Right atrium auricular region (tissue), 2 donors: ENCODE results near the gene CCDC38. TPM values are rescaled to one million over a fixed set of nuclear protein-coding genes. Genes with fewer than 3 reads are reported as not detected.
A peak's percentile ranks its signal among the peaks of the same experiment; 100 is the strongest.

Experiments used
- DNase-seq: peaks from one replicate; pipeline ENCODE4 v3.0.0-alpha.2; 2019; ENCODE audit warnings: low spot score
- H3K27ac ChIP-seq, 2 donors: fragments of 200-600 bp; sonication (generic); 1 replicate in 1 of 2; 2 replicates in 1 of 2; pipeline ENCODE4 v1.5.1; 2016 to 2019
- H3K27me3 ChIP-seq, 2 donors: fragments of 200-600 bp; sonication (generic); one replicate each; pipeline versions ENCODE4 v1.5.1 to v1.6.0; 2017 to 2019
- H3K36me3 ChIP-seq: fragments of 200-600 bp; sonication (generic); one replicate; pipeline ENCODE4 v1.5.1; 2016
- H3K4me1 ChIP-seq, 2 donors: fragments of 200-600 bp; sonication (generic); one replicate each; pipeline versions ENCODE4 v1.5.1 to v1.6.0; 2017 to 2019
- H3K4me3 ChIP-seq, 2 donors: fragments of 200-600 bp; sonication (generic); 1 replicate in 1 of 2; 2 replicates in 1 of 2; pipeline ENCODE4 v1.5.1; 2017 to 2019; ENCODE audit warnings: mild to moderate bottlenecking in 1 of 2, moderate library complexity in 1 of 2
- H3K9me3 ChIP-seq, 2 donors: fragments of 200-600 bp; sonication (generic); one replicate each; pipeline ENCODE4 v1.5.1; 2019
- total RNA-seq, 2 donors: library from RNA; depleted of rRNA; stranded (reverse); fragments of >200 nt; gene quantifications; one replicate each; pipeline ENCODE4 v1.1.0, GENCODE V29; 2016
- TF ChIP-seq, protein P1 (sequence below), 2 donors: fragments of 200-600 bp; sonication (generic); IDR thresholded peaks; one replicate each; pipeline ENCODE4 v1.5.1; 2019; ENCODE audit warnings: antibody characterized with exemption in 2 of 2

Gene CCDC38
- total RNA-seq, 2 donors from 2014 or later = not detected

DNA sequence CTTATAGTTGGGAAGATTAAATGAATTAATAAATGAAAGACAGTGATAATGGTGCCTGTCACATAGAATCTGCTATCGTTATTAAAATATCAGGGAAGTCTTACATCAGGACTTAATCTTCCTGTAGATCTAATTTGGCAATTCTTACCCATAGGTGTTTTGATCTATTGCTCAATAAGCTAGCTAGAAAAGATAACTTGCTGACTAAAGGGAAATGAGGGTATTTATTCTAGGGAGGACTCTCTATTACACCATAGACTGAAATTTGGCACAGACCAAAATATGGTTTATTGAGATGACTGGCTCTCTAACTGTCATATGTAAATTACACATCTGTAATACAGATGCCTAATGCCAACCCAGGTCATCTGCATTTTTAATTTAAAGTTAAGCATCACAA is 42.3 kb upstream of the CCDC38 start:
- no peaks in the 10 kb centered on the region for H3K4me1 ChIP-seq
- no peak overlapping the region for H3K4me3 ChIP-seq
- TF ChIP-seq, protein P1, sequence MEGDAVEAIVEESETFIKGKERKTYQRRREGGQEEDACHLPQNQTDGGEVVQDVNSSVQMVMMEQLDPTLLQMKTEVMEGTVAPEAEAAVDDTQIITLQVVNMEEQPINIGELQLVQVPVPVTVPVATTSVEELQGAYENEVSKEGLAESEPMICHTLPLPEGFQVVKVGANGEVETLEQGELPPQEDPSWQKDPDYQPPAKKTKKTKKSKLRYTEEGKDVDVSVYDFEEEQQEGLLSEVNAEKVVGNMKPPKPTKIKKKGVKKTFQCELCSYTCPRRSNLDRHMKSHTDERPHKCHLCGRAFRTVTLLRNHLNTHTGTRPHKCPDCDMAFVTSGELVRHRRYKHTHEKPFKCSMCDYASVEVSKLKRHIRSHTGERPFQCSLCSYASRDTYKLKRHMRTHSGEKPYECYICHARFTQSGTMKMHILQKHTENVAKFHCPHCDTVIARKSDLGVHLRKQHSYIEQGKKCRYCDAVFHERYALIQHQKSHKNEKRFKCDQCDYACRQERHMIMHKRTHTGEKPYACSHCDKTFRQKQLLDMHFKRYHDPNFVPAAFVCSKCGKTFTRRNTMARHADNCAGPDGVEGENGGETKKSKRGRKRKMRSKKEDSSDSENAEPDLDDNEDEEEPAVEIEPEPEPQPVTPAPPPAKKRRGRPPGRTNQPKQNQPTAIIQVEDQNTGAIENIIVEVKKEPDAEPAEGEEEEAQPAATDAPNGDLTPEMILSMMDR (IDR thresholded peaks at IDR 0.05) = no peak
- no peaks in the 10 kb centered on the region for H3K9me3 ChIP-seq
- no peak for DNase-seq
- no peaks in the 10 kb centered on the region for H3K27me3 ChIP-seq
- H3K27ac ChIP-seq = no peak overlapping the region
- H3K36me3 ChIP-seq = no peaks in the 10 kb centered on the region

DNA sequence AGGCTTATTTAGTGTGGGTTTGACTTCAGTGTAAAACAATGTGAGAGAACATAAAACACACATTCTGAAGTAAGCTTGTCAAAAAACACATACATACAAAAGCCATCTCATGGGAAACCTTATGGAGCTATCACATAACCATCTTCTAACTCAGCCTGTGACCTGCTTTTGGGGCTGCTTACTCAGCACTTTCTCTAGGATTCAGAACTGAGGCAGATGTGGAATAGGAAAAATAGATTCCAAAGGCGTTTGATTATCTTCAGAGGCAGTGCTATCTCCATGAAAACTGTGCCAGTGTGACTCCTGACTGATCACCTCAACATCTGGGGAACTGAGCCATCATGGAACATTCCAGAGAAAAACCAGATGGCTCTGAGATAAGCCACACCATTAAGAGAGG is 40.2 kb upstream of the CCDC38 start:
- no peaks in the 10 kb centered on the region for H3K9me3 ChIP-seq
- H3K36me3 ChIP-seq = no peaks in the 10 kb centered on the region
- DNase-seq = no peak
- H3K27ac ChIP-seq = no peak overlapping the region
- TF ChIP-seq, protein P1 (IDR thresholded peaks at IDR 0.05) = no peak
- no peaks in the 10 kb centered on the region for H3K4me1 ChIP-seq
- H3K27me3 ChIP-seq = no peaks in the 10 kb centered on the region
- no peak overlapping the region for H3K4me3 ChIP-seq

DNA sequence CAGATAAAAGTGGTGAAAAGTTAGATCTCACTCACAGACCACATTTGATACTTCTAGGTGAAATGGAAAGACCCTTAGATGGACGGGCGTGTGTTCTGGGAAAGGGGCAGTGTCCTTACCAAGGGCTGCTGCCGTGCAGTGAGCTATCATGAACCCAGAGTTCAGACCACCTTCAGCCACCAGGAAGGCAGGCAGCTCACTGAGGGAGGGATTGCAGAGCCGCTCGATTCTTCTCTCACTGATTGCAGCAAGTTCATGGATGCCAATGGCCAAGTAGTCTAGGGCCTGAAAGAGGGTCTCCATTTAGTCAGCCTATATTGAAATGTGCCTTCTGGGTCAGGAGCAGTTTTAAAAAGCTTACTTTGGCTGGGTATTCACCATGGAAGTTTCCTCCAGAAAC is 38.0 kb upstream of the CCDC38 start:
- DNase-seq = peak; percentile 18
- no peak overlapping the region for H3K4me3 ChIP-seq

DNA sequence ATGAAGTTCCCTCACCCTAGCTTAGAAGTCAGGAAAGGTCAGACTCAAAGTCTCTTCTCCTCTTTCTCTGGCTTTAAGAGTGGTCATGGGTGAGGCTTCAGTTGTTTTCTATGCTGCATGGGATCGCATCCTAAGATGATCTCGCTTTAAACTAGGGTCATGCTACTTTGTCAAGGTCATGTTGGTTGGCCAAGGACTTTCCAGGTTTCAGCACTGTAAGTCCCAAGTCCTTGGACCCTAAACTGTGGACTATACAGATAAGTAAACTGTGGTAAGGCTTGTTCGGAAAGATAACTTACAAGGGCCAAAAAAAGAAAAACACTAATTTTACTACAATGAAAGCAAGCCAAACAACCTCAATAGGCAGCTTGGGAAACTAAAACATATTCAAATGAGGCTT is 36.4 kb upstream of the CCDC38 start:
- H3K9me3 ChIP-seq = no peaks in the 10 kb centered on the region
- H3K36me3 ChIP-seq = no peaks in the 10 kb centered on the region
- H3K4me1 ChIP-seq = no peaks in the 10 kb centered on the region
- H3K27ac ChIP-seq = no peak overlapping the region
- TF ChIP-seq, protein P1 (IDR thresholded peaks at IDR 0.05) = no peak
- no peak overlapping the region for H3K4me3 ChIP-seq
- no peak for DNase-seq
- no peaks in the 10 kb centered on the region for H3K27me3 ChIP-seq

More for the DNA sequence above, 38.0 kb upstream of the CCDC38 start:
- H3K36me3 ChIP-seq = no peaks in the 10 kb centered on the region
- no peaks in the 10 kb centered on the region for H3K4me1 ChIP-seq
- no peaks in the 10 kb centered on the region for H3K27me3 ChIP-seq
- H3K27ac ChIP-seq = no peak overlapping the region
- no peaks in the 10 kb centered on the region for H3K9me3 ChIP-seq
- TF ChIP-seq, protein P1 (IDR thresholded peaks at IDR 0.05) = no peak

DNA sequence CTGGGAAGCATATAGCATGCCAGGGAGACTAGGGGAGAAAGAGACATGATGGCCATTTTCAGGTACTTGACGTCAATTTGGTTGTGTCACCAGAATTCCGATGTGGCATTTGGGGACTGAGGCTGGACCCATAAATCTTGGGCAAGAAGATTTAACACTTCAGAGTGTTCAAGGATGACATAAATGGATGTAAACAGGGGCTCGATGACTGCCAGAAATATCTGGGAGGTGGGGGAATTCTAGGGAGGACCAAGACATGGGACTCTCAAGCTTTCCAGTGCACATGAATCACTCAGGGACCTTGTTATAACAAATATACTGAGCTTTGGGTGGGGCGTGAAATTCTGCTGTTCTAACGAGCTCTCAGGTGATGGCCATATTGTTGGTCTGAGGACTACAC is 35.9 kb upstream of the CCDC38 start:
- Histone ChIP-seq H3K9me3 (no peaks in the 10 kb centered on the region), H3K4me3 (no peak overlapping the region), H3K36me3 (no peaks in the 10 kb centered on the region), H3K27me3 (no peaks in the 10 kb centered on the region), H3K27ac (no peak overlapping the region), H3K4me1 (no peaks in the 10 kb centered on the region)
- peak; percentile 13 for DNase-seq
- TF ChIP-seq, protein P1 (IDR thresholded peaks at IDR 0.05) = no peak

DNA sequence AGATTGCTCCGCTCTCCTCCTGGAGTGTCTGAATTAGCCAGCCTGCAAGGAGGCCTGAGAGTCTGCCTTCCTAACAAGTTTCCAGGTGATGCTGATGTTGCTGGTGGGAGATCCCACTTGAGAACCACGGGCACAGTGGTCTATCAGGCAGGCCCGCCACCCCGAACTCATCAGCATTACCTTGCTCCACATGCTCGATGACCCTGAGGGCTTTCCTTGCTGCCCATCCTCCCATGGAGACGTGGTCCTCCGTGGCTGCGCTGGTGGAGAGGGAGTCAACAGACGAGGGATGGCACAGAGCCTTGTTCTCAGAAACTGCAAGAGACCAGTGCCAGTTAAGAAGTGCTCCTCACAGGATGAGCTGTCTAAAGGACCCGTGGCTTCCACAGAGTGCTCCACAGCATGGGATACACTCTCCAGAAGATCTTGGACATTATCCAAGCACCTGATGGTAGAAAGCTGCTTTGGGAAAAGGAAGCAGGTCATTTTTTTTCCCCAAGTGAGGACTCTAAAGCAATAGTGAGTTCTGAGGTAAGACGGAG is 35.4 kb upstream of the CCDC38 start:
- Histone ChIP-seq H3K27me3 (no peaks in the 10 kb centered on the region), H3K36me3 (no peaks in the 10 kb centered on the region), H3K27ac (no peak overlapping the region), H3K4me3 (no peak overlapping the region), H3K4me1 (no peaks in the 10 kb centered on the region), H3K9me3 (no peaks in the 10 kb centered on the region)
- TF ChIP-seq, protein P1 (IDR thresholded peaks at IDR 0.05) = no peak
- DNase-seq = peak; percentile 28
